ENCODE results near the gene NUP58. TPM values are rescaled to one million over a fixed set of nuclear protein-coding genes. Genes with fewer than 3 reads are reported as not detected.

Gene NUP58
- total RNA-seq, 4 donors from 2014 or later = 39.9 to 65.6 (median 56.9) TPM

DNA sequence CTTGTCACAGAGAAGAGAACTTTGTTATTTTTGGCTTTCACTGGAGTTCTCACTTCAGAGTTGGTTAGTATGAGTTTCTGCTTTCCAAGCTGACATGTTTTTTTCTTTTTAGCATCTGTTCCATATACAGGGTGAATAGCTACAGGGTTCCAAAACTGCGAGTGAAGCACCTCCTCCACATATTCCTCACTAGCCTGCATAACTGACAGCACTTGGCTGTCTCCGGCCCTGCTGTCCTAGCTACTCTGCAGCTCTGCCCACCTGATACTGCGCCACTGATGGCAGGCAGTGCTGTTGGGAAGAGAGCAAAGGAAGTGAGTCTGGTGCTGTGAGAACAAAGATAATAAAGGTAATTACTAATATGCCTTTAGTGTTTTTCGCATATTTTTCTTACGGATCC lies 77.1 kb downstream of the NUP58 start:
- intact Hi-C loops (cut with DNase I; ENCODE audit: low total_unique reads) = no loop called here
- no peak for ATAC-seq

DNA sequence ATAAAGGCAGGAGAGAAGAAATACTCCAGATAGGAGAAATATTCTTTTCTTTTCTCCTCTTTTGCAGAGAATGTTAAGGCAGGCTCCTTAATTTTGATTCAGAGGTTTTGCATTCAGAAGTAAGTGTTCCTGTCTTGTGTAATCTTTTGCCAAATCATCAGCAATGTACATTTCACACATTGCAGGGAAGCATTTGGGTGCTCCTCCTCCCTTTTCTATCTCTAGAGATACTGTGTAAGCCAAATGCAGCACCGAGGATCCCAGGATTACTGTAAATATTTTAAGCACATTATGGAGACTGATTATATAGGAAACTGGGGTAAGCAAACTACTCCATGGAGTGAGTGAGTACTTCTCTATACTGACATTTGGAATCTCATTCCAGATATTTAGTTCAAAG lies 77.6 kb downstream of the NUP58 start:
- TF ChIP-seq POLR2A (IDR thresholded peaks at IDR 0.05) = no peak
- TF ChIP-seq, protein P1, sequence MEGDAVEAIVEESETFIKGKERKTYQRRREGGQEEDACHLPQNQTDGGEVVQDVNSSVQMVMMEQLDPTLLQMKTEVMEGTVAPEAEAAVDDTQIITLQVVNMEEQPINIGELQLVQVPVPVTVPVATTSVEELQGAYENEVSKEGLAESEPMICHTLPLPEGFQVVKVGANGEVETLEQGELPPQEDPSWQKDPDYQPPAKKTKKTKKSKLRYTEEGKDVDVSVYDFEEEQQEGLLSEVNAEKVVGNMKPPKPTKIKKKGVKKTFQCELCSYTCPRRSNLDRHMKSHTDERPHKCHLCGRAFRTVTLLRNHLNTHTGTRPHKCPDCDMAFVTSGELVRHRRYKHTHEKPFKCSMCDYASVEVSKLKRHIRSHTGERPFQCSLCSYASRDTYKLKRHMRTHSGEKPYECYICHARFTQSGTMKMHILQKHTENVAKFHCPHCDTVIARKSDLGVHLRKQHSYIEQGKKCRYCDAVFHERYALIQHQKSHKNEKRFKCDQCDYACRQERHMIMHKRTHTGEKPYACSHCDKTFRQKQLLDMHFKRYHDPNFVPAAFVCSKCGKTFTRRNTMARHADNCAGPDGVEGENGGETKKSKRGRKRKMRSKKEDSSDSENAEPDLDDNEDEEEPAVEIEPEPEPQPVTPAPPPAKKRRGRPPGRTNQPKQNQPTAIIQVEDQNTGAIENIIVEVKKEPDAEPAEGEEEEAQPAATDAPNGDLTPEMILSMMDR (IDR thresholded peaks at IDR 0.05 in 4 of 5, conservative IDR thresholded peaks at IDR 0.05 in 1 of 5) = no peak
- intact Hi-C loops (cut with DNase I; ENCODE audit: low total_unique reads) (no loop called here), in situ Hi-C loops (cut with MboI; ENCODE audit: low sequenced_read_pairs in 4 of 4) (no loop called here)
- H3K36me3 ChIP-seq = no peaks in the 10 kb centered on the region
- H3K27me3 ChIP-seq = peaks cover 0 to 17% (median 9%) of the 10 kb centered on the region in 3 donors
- ATAC-seq = no peak
- DNase-seq = no peak
- no peak overlapping the region for H3K27ac ChIP-seq
- no peak overlapping the region for H3K4me3 ChIP-seq
- no peaks in the 10 kb centered on the region for H3K9me3 ChIP-seq
- H3K4me1 ChIP-seq = no peaks in the 10 kb centered on the region

More for the DNA sequence above, 77.1 kb downstream of the NUP58 start:
- Histone ChIP-seq H3K36me3 (no peaks in the 10 kb centered on the region), H3K27me3 (peaks cover 4 to 17% (median 13%) of the 10 kb centered on the region in 3 donors), H3K4me3 (no peak overlapping the region), H3K9me3 (no peaks in the 10 kb centered on the region), H3K4me1 (no peaks in the 10 kb centered on the region), H3K27ac (no peak overlapping the region)
- TF ChIP-seq, protein P1 (IDR thresholded peaks at IDR 0.05 in 4 of 5, conservative IDR thresholded peaks at IDR 0.05 in 1 of 5) = no peak
- no peak for TF ChIP-seq POLR2A (IDR thresholded peaks at IDR 0.05)
- DNase-seq = no peak
- in situ Hi-C loops (cut with MboI; ENCODE audit: low sequenced_read_pairs in 4 of 4) = no loop called here

DNA sequence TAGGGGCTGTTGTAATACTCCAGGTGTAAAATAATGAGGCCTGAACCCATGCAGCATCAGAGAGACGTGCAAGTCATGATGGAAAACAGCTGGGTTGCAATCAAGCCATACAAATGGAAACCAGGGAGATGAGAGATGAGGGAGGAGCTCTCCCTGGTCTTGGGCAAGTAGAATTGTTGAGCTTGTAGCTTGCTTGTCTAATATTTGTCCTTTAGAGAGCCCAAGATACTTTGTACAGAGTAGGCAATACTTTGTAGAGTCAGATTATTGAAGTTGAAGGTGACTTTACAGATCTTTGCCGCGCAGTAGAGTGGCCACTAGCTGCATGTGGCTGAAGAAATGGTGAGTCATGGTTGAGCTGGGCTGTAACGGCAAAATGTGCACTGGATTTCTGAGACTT lies 78.7 kb downstream of the NUP58 start:
- H3K9me3 ChIP-seq = no peaks in the 10 kb centered on the region
- H3K4me1 ChIP-seq = no peaks in the 10 kb centered on the region
- TF ChIP-seq, protein P1 (IDR thresholded peaks at IDR 0.05 in 4 of 5, conservative IDR thresholded peaks at IDR 0.05 in 1 of 5) = no peak
- TF ChIP-seq POLR2A (IDR thresholded peaks at IDR 0.05) = no peak
- H3K27ac ChIP-seq = no peak overlapping the region
- in situ Hi-C loops (cut with MboI; ENCODE audit: low sequenced_read_pairs in 4 of 4) = no loop called here
- intact Hi-C loops (cut with DNase I; ENCODE audit: low total_unique reads) = no loop called here
- no peak for DNase-seq
- H3K4me3 ChIP-seq = no peak overlapping the region
- H3K36me3 ChIP-seq = no peaks in the 10 kb centered on the region
- H3K27me3 ChIP-seq = peaks cover 0 to 14% (median 8%) of the 10 kb centered on the region in 3 donors
- ATAC-seq = no peak

DNA sequence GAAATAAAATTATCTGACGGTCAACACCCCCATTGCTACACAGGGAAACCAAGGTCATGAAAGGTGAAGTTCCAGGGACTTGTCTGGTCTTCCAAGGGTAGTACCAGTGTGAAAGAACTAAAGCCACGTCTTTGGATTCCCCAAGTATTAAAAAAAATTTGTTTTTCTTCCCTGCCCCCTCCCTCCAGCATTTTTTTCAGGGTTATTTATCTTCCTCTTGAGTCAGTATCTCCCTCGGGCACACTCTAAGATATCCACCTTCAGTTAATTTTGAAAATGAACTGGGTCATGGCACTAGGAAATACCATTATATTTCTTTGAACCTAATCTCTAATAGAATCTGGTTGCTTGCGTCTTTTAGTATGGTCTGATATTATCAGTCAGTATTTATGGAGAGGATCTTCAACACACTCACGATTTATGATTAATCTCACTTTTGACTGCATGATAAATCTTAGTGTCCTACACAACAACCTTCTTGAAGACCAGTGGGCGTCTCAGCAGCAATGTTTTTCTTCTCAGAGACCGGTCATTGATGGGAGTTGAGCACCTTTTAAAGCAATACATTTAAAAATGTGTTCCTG lies 79.4 kb downstream of the NUP58 start:
- H3K4me3 ChIP-seq = no peak overlapping the region
- no peaks in the 10 kb centered on the region for H3K9me3 ChIP-seq
- in situ Hi-C loops (cut with MboI; ENCODE audit: low sequenced_read_pairs in 4 of 4) (no loop called here), intact Hi-C loops (cut with DNase I; ENCODE audit: low total_unique reads) (no loop called here)
- TF ChIP-seq POLR2A (IDR thresholded peaks at IDR 0.05) = no peak
- TF ChIP-seq, protein P1 (IDR thresholded peaks at IDR 0.05 in 4 of 5, conservative IDR thresholded peaks at IDR 0.05 in 1 of 5) = no peak
- no peak overlapping the region for H3K27ac ChIP-seq
- H3K36me3 ChIP-seq = no peaks in the 10 kb centered on the region
- H3K27me3 ChIP-seq = peaks cover 0 to 6% (median 5%) of the 10 kb centered on the region in 3 donors
- DNase-seq = no peak
- no peak for ATAC-seq
- no peaks in the 10 kb centered on the region for H3K4me1 ChIP-seq

Data from gastrocnemius medialis (tissue), 4 donors.